Measurements from ENCODE around the gene RBM6. TPM values are rescaled to one million over a fixed set of nuclear protein-coding genes. Genes with fewer than 3 reads are reported as not detected.

Gene RBM6
- total and polyA plus RNA-seq, 2 of the 4 experiments (the other 2 are of a cell fraction), result 38.5 to 64.6 TPM

DNA sequence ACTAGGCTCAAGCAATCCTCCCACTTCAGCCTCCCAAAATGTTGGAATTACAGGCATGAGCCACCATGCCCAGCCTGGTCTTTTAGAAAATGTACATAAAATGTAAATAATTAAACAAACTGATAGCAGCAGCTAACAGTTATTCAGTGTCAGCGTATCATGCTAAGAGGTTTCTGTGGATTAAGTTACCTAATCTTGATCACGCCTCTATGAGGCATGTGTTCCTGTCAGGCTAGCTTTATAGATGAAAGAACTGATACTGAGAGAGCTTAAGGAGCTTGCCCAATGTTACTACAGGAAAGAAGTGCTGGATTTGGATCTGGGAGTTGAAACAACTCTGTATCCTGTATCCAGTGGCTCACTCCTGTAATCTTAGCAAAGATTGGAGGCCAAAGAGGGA is 25.0 kb upstream of the RBM6 start:
- peaks cover 4% of the 10 kb centered on the region; the same call in 1 of the 2 replicates for H4K20me1 ChIP-seq (ENCODE audit: insufficient read depth, low read length)
- H3K36me3 ChIP-seq (ENCODE audit: control insufficient read depth, insufficient read depth, low read length), result peaks cover 16% of the 10 kb centered on the region
- H4K91ac ChIP-seq (ENCODE audit: insufficient read depth, low read depth, low read length), result no peak overlapping the region
- no peaks in the 10 kb centered on the region for H3K4me1 ChIP-seq (ENCODE audit: control insufficient read depth, insufficient read depth, low read length)
- H2BK20ac ChIP-seq (ENCODE audit: low read depth, low read length), result no peak overlapping the region
- TF ChIP-seq FOS (IDR thresholded peaks at IDR 0.05; ENCODE audit: low read depth, low read length) (no peak), RCOR1 (IDR thresholded peaks at IDR 0.05; ENCODE audit: insufficient replicate concordance, low read length) (no peak), NFE2L2 (IDR thresholded peaks at IDR 0.05; ENCODE audit: low read depth, low read length) (no peak), BHLHE40 (IDR thresholded peaks at IDR 0.05; ENCODE audit: low read depth, low read length) (no peak), RFX5 (IDR thresholded peaks at IDR 0.05; ENCODE audit: low read depth, low read length) (no peak), SMC3 (IDR thresholded peaks at IDR 0.05; ENCODE audit: low read depth, low read length) (no peak), MAZ (IDR thresholded peaks at IDR 0.05; ENCODE audit: borderline replicate concordance, low read depth, low read length) (no peak), USF2 (IDR thresholded peaks at IDR 0.05; ENCODE audit: low read depth, low read length) (no peak), CEBPB (IDR thresholded peaks at IDR 0.05; ENCODE audit: low read depth, low read length) (no peak)
- no peak overlapping the region for H2AK9ac ChIP-seq (replicated peaks; ENCODE audit: low read depth, low read length, poor library complexity)
- no peak overlapping the region for H2BK120ac ChIP-seq (ENCODE audit: low read depth, low read length)
- in situ Hi-C loops (cut with MboI; ENCODE audit: low sequenced_read_pairs), result no loop called here
- H2BK5ac ChIP-seq (ENCODE audit: low read depth, low read length, poor library complexity, severe bottlenecking), result no peak overlapping the region
- no peak overlapping the region for H2AFZ ChIP-seq (replicated peaks; ENCODE audit: low read length, poor library complexity)
- no peak overlapping the region for H4K8ac ChIP-seq (ENCODE audit: low read depth in 2 of 2, low read length in 2 of 2)
- H4K5ac ChIP-seq (ENCODE audit: low read depth, low read length), result no peak overlapping the region
- no peaks in the 10 kb centered on the region for H3K9me3 ChIP-seq (ENCODE audit: control insufficient read depth, insufficient read depth, low read length)
- dilution Hi-C loops (cut with HindIII; ENCODE audit: low sequenced_read_pairs, unreplicated experiment), result no loop called here
- no peak overlapping the region for H3K27ac ChIP-seq (ENCODE audit: insufficient read depth, low read length)
- no peak overlapping the region for H3K4me3 ChIP-seq (ENCODE audit: insufficient read depth, low read depth, low read length)
- no peak overlapping the region for H2AK5ac ChIP-seq (ENCODE audit: low read depth, low read length)
- no peak overlapping the region for H3K9ac ChIP-seq (ENCODE audit: low read depth, low read length)
- no peak overlapping the region for H3K4me2 ChIP-seq (ENCODE audit: low read depth, low read length)
- no peak overlapping the region for H3K4ac ChIP-seq (ENCODE audit: low read depth, low read length)
- no peaks in the 10 kb centered on the region for H3K27me3 ChIP-seq (ENCODE audit: control insufficient read depth, insufficient read depth, low read length)
- CTCF ChIA-PET, result interaction anchor here (0.5 kb wide), 1 partner anchor 350 kb away, joined by 3 read pairs; no protein-coding TSS in a partner anchor
- H3K9me1 ChIP-seq (ENCODE audit: insufficient read depth, low read length), result peaks cover 7% of the 10 kb centered on the region; the same call in 1 of the 2 replicates
- DNase-seq (no peak), ATAC-seq (ENCODE audit: low read depth) (no peak; the same call in 1 of the 2 replicates)
- no peak overlapping the region for H3K14ac ChIP-seq (replicated peaks; ENCODE audit: low read depth, low read length)
- POLR2A ChIA-PET (ENCODE audit: unreplicated experiment), result no interaction called here
- BruUV-seq (replicated peaks), result no TSS peak
- intact Hi-C loops (cut with micrococcal nuclease), result no loop called here
- peaks cover 0 to 6% of the 10 kb centered on the region in 2 experiments; a peak in 2 of 4 replicates for H3K79me1 ChIP-seq (ENCODE audit: low read depth in 1 of 2, low read length in 2 of 2)
- no peak overlapping the region for H3K23ac ChIP-seq (ENCODE audit: low read depth, low read length)
- no peak overlapping the region for H3K18ac ChIP-seq (ENCODE audit: low read depth, low read length)
- no peak overlapping the region for H2BK15ac ChIP-seq (ENCODE audit: low read depth, low read length)
- no CpG with 5 or more reads among the region's 2 CpGs for WGBS, 2 experiments (ENCODE audit: extremely low coverage in 2 of 2, insufficient read length in 1 of 2)
- H3K56ac ChIP-seq (ENCODE audit: extremely low read depth, insufficient read depth, low read length), result no peak overlapping the region
